Mammary epithelial cell (primary cell): Measurements from ENCODE around the gene PDE7B.

ENCODE experiments used
- EZH2 ChIP-seq: IDR thresholded peaks from 2 replicates; pipeline ENCODE4 v1.6.1; 2012; ENCODE audit warnings: low read length, inconsistent platforms, borderline replicate concordance
- TF ChIP-seq, protein P1 (sequence below), 2 donors: IDR thresholded peaks in 1 of 2; conservative IDR thresholded peaks in 1 of 2; 2 replicates each; pipeline ENCODE4 v1.5.1; 2011 to 2012; ENCODE audit warnings: inconsistent platforms in 2 of 2, low read length in 2 of 2, mild to moderate bottlenecking in 2 of 2, control low read depth in 1 of 2, low read depth in 1 of 2; ENCODE audit not compliant: insufficient read depth in 1 of 2; ENCODE audit errors: extremely low read depth in 1 of 2

DNA sequence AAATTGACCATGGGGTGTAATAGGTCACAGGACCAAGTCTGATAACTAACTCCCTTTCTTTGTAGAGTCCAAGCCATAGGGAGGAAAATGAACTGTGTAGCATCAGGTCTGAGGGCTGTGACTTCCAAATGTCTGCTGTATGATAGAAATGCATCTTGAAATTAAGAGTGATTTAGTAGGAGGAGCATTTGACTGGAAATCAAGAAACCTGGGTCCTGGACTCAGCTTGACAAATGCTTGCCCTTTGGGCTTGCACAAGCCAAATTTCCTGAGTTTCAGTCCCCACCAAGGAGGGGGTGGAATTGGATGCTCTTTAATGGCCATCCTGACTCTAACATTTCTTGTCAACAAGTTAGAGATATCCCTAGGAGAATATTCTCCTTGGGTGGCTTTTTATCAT lies 187.0 kb downstream of the PDE7B start:
- TF ChIP-seq, protein P1, sequence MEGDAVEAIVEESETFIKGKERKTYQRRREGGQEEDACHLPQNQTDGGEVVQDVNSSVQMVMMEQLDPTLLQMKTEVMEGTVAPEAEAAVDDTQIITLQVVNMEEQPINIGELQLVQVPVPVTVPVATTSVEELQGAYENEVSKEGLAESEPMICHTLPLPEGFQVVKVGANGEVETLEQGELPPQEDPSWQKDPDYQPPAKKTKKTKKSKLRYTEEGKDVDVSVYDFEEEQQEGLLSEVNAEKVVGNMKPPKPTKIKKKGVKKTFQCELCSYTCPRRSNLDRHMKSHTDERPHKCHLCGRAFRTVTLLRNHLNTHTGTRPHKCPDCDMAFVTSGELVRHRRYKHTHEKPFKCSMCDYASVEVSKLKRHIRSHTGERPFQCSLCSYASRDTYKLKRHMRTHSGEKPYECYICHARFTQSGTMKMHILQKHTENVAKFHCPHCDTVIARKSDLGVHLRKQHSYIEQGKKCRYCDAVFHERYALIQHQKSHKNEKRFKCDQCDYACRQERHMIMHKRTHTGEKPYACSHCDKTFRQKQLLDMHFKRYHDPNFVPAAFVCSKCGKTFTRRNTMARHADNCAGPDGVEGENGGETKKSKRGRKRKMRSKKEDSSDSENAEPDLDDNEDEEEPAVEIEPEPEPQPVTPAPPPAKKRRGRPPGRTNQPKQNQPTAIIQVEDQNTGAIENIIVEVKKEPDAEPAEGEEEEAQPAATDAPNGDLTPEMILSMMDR (conservative IDR thresholded peaks at IDR 0.05 in 1 of 2, IDR thresholded peaks at IDR 0.05 in 1 of 2; ENCODE audit: extremely low read depth in 1 of 2, insufficient read depth in 1 of 2, low read depth in 1 of 2, low read length in 2 of 2) = no peak
- no peak for TF ChIP-seq EZH2
